GM19238 (cell line): Measurements from ENCODE around the gene SDR9C7.
"Not testable (repeated sequence)": the region's sequence is repeated elsewhere in the genome, so short reads cannot be mapped to it uniquely, and the experiment has no call there.

ENCODE experiments used
- DNase-seq: peaks from one replicate; pipeline ENCODE4 v3.0.0; 2011; ENCODE audit warnings: low spot score; ENCODE audit not compliant: insufficient read length

Gene SDR9C7

GRCh38 chr12:56953314-56953713 is 19.1 kb upstream of the SDR9C7 start:
- no peak for DNase-seq

- no peak for DNase-seq
These were observed 17.6 kb upstream of the SDR9C7 start for GRCh38 chr12:56951582-56952339.

GRCh38 chr12:56948881-56949280 is 14.7 kb upstream of the SDR9C7 start:
- no peak for DNase-seq

GRCh38 chr12:56948457-56948777 is 14.2 kb upstream of the SDR9C7 start:
- DNase-seq, result no peak

- DNase-seq, result no peak
These were observed 13.6 kb upstream of the SDR9C7 start for GRCh38 chr12:56947633-56948456.

GRCh38 chr12:56943878-56944277 is 9.7 kb upstream of the SDR9C7 start:
- no peak for DNase-seq

GRCh38 chr12:56943374-56943773 is 9.2 kb upstream of the SDR9C7 start:
- not testable (repeated sequence) for DNase-seq

GRCh38 chr12:56941299-56942017 is 7.2 kb upstream of the SDR9C7 start:
- DNase-seq, result no peak

GRCh38 chr12:56940942-56941298 is 6.7 kb upstream of the SDR9C7 start:
- DNase-seq, result not testable (repeated sequence)

- DNase-seq, result no peak
These were observed 1.5 kb upstream of the SDR9C7 start for GRCh38 chr12:56935752-56936151.

GRCh38 chr12:56935157-56935556 is 949 bp upstream of the SDR9C7 start:
- DNase-seq, result no peak

GRCh38 chr12:56932867-56933266 is 1.3 kb downstream of the SDR9C7 start:
- DNase-seq, result no peak

- no peak for DNase-seq
These were observed 2.1 kb downstream of the SDR9C7 start for GRCh38 chr12:56932146-56932545.

- DNase-seq, result no peak
These were observed 2.7 kb downstream of the SDR9C7 start for GRCh38 chr12:56931474-56931978.

- no peak for DNase-seq
These were observed 4.0 kb downstream of the SDR9C7 start for GRCh38 chr12:56930241-56930640.

- DNase-seq, result no peak
These were observed 4.4 kb downstream of the SDR9C7 start for GRCh38 chr12:56929780-56930179.

GRCh38 chr12:56928262-56928661 is 5.9 kb downstream of the SDR9C7 start:
- DNase-seq, result no peak

- no peak for DNase-seq
These were observed 6.9 kb downstream of the SDR9C7 start for GRCh38 chr12:56927281-56927680.

GRCh38 chr12:56922031-56922430 is 12.2 kb downstream of the SDR9C7 start:
- DNase-seq, result no peak

GRCh38 chr12:56921346-56921745 is 12.9 kb downstream of the SDR9C7 start:
- DNase-seq, result no peak

- DNase-seq, result not testable (repeated sequence)
These were observed 16.1 kb downstream of the SDR9C7 start for GRCh38 chr12:56918139-56918538.

GRCh38 chr12:56916996-56917333 is 17.2 kb downstream of the SDR9C7 start:
- DNase-seq, result no peak
